NCI-H1417 treated with DMSO at 0.1 percent for 48 hours (cell line): ENCODE measurements around the gene ABCG4.
"Not testable (repeated sequence)": the region's sequence is repeated elsewhere in the genome, so short reads cannot be mapped to it uniquely, and the experiment has no call there.

Experiments used
- DNase-seq: peaks from one replicate; lab custom pipeline; 2025; lab: John Stamatoyannopoulos, UW

ABCG4 gene

DNA sequence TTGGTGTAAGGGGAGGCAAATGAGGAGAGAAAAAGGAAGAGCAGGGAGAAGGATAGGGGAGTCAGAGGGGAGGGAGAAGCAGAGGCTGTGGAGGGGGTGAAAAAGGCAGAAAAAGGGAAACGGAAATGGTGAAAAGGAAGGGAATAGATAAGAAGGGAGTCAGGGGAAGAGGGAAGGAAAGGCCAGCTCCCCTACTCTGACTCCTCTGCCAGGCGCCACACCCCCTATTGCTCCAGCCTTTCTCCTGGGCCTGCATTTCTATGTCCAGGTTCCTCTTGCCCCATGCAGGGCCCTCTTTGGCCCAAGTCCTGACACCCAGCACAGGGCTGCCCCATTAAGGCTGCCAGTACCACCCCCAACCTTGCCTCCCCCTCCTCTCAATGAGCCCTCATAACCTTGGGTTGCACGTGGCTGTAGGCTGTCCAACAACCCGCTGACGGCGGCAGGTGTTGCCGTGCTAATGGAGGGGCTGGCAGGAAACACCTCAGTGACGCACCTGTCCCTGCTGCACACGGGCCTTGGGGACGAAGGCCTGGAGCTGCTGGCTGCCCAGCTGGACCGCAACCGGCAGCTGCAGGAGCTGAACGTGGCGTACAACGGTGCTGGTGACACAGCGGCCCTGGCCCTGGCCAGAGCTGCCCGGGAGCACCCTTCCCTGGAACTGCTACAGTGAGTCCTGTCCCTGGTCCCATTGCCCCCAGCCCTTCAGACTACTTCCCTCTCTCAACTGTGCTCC is 33.0 kb downstream of the ABCG4 start:
- peak; percentile 60 for DNase-seq

GRCh38 chr11:119184399-119184798 is 35.5 kb downstream of the ABCG4 start:
- not testable (repeated sequence) for DNase-seq

GRCh38 chr11:119185981-119186634 is 37.3 kb downstream of the ABCG4 start:
- no peak for DNase-seq

- DNase-seq = no peak
Observed at GRCh38 chr11:119187123-119187892, 38.5 kb downstream of the ABCG4 start.

DNA sequence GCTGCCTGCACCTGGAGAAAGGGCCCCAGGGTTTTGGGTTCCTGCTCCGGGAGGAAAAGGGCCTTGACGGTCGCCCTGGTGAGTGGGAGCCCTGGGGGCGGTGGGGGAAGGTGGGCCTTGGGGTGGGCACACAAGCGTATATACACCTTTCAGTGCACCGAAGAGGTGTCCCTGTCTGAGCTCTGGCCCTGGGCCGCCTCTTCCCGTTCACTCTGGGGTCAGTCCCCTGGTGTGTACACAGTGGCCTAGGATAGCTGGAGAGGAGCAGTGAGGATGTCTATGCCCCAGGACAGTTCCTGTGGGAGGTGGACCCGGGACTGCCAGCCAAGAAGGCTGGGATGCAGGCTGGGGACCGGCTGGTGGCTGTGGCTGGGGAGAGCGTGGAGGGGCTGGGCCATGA is 39.2 kb downstream of the ABCG4 start:
- DNase-seq = no peak

GRCh38 chr11:119188887-119189286 is 40.0 kb downstream of the ABCG4 start:
- DNase-seq = no peak

- DNase-seq = no peak
Observed at GRCh38 chr11:119189393-119189792, 40.5 kb downstream of the ABCG4 start.

DNA sequence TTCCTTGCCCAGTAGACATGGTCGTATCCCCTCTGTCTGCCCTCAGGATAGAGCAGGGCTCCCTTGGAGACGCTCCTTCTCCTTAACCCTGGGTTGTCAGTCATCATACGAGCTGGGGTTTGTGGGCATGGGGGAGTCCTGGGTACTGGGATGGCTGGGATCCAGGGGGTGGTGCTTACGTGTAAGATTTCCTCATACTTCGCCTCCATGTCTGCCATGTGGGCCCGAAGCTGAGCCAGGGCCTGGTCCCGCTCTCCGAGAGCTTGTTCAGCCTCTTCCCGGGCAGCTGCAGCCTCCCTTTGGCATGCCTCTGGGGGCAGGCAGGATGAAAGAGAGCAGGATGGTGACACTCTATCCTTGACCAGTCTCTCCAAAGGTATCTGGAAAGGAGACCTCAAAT is 41.7 kb downstream of the ABCG4 start:
- no peak for DNase-seq

DNA sequence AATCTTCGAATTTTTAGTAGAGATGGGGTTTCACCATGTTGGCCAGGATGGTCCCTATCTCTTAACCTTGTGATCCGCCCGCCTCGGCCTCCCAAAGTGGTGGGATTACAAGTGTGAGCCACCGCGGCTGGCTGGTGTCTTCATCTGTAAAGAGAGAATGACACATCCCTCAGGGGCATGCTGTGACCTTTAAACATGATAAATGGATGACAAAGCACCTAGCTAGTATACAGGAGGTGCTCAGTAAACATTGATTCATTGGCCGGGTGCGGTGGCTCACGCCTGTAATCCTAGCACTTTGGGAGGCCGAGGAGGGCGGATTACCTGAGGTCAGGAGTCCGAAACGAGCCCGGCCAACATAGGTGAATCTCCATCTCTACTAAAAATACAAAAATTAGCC is 42.4 kb downstream of the ABCG4 start:
- DNase-seq = not testable (repeated sequence)

GRCh38 chr11:119192111-119192510 is 43.3 kb downstream of the ABCG4 start:
- no peak for DNase-seq

DNA sequence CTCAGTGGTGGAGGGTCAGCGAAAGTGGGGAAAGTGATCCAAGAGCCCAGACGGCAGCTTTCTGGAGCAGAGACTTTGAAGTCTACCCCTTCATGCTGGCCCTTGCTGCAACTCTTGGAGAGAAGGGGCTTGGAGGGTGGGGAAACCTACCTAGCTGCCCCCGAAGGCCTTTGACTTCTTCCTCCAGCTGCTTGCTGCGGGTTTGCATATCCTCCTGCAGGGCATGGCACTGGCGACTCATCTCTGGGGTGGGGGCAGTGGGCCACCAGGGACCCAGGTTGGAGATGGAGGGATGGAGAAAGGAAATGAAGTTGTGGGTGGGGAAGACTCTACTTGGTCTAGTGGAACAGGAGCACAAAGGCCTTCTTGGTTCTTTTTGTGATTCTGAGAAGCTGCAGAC is 44.1 kb downstream of the ABCG4 start:
- no peak for DNase-seq

DNA sequence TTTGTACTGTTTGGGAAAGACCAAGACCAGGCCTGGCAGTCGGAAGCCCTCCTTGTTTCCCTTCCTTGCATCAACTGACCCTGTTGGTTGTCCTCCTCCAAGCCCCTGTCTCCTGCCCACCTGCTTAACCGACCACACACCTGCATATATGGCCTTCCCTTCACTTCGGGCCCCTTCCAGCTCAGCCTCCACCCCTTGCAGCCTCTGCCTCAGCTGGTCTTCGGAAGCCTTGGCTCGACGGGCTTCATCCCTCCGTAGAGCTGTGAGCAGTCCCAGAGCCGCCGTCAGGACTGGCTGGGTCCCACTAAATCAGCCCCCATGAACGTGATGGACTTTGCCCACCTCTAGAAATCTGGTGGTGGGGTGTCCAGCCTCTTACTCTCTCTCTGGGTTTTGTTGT is 44.8 kb downstream of the ABCG4 start:
- no peak for DNase-seq

DNA sequence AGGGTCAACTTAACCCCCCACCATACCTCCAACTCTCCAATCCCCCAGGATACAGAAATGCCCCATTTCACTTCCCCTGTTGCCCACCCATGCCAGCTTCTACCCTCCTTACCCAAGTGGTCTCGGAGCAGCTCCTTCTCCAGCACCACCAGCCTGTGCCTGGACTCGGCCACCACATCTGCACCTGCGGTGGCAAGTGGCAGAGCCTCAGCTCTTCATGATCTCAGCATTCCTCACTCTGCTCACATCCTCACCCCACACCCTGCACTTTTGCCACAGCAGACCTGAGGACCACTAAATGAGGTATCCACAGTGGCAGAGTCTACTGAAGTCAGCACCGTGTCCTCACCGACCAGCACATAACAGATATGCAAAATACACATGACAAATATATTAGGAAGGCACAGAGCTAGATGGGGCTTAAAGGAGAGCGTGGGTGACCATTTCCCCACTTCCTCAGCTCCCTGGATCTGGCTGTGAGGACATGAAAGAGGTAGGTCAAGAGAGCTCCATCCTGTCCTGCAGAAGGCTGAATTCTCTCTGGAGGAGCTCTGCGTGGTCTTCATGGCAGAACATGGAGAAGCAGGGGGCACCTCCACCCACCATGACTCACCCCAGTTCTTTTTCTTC is 46.1 kb downstream of the ABCG4 start:
- no peak for DNase-seq

- no peak for DNase-seq
Observed at GRCh38 chr11:119195680-119196079, 46.8 kb downstream of the ABCG4 start.

DNA sequence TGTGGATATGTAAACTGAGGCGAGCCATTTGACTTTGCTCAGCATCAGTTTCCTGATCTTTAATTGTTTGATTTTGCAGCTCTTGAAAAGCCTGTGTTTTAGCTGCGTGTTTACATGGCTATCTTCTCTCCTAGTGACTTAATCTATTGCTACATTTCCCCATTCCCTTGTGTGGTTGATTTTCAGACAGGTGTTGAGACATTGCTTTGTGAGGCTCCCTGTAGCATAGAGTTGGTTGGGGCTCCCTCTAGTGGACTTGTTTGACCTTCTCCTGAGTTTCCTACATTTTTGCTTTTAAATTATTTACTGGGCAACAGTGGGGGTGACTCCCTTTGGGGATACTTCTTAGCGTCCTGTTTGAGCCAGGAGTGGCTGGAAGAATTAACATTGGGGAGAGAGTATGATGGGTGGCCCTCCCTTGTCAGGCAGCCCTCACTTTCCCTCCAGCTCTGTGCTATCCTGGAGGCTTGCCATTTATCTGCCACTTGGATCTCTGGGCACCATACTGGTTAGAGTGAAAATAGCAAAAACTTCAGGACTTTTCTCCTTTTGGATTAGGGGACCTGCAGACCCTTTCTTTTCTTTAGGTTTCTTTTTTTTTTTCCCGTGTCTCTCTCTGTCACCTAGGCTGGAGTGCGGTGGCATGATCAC is 48.1 kb downstream of the ABCG4 start:
- DNase-seq = peak; percentile 85

- DNase-seq = no peak
Observed at GRCh38 chr11:119198925-119199324, 50.1 kb downstream of the ABCG4 start.

DNA sequence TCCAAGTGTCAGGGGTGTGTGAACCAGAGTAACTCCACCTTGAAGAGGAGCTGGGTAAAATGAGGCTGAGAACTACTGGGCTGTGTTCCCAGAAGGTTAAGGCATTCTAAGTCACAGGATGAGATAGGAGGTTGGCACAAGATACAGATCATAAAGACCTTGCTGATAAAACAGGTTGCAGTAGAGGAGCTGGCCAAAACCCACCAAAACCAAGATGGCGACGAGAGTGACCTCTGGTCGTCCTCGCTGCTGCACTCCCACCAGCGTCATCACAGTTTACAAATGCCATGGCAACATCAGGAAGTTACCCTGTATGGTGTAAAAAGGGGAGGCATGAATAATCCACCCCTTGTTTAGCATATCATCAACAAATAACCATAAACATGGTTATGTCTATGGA is 52.4 kb downstream of the ABCG4 start:
- DNase-seq = not testable (repeated sequence)

DNA sequence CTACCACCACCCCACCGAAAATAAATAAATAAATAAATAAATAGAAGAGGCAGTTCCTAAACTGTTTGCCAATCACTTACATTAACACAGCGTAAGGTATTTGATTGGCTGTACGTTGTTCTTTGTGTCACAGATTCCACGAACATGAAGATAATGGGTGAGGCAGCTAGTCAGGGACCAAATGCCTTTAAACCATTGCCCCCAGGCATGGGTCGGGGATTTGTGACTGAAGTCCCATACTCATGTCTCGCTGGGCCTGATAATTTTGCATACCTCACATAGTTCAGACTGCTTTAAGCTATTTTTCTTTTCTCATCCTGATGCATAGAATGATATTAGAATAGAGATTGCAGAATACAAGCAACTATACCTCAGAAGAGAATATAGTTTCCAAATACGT is 53.7 kb downstream of the ABCG4 start:
- DNase-seq = no peak

DNA sequence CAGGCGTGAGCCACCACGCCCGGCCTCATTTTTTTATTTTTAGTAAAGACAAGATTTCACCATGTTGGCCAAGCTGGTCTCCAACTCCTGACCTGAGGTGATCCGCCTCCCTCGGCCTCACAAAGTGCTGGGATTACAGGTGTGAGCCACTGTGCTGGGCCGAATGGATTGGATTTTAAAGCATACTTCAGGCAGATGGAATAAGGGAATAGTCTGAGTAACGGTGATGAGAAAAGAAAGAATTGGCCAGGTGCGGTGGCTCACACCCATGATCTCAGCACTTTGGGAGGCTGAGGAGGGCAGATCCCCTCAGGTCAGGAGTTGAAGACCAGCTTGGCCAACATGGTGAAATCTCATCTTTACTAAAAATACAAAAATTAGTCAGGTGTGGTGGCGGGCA is 55.2 kb downstream of the ABCG4 start:
- no peak for DNase-seq

DNA sequence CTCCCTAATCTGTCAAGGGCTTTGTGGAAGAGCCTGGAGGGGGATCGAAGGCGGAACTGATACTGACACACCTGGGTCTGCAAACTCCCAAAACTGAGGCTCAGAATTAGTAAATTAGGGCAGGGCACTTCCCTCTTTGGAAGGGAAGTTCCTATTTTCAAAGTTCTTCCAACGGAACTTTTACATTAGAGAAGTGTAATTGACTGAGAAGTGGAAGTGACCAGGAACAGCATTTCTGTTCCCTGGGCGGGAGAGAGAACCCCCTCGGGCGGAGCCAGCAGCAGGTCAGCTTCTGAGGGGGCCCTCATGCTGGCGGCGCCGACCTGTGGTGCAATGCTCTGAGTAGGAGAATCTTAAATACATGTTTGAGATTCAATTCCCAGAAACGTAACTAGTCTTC is 56.2 kb downstream of the ABCG4 start:
- DNase-seq = no peak

GRCh38 chr11:119205574-119206510 is 57.0 kb downstream of the ABCG4 start, which contains the start of gene CBL:
Gene CBL (plus strand): TSS chr11:119206339. CDS start chr11:119206418, 79 bp downstream.
- peak; percentile 75 for DNase-seq
